DMS53 treated with DMSO at 0.1 percent for 48 hours (cell line): ENCODE data around the gene ACO1.

ENCODE experiments used
- DNase-seq: peaks from one replicate; lab custom pipeline; 2025; ENCODE audit not compliant: unreplicated experiment; lab: John Stamatoyannopoulos, UW

The ACO1 gene

GRCh38 chr9:32382565-32383320 lies 1.7 kb upstream of the ACO1 start:
- DNase-seq: no peak

- peak; percentile 15 for DNase-seq
Measured at GRCh38 chr9:32384002-32384363, 460 bp upstream of the ACO1 start.

GRCh38 chr9:32385152-32385884 lies 875 bp downstream of the ACO1 start:
- peak; percentile 9 for DNase-seq

GRCh38 chr9:32385885-32386283 lies 1.4 kb downstream of the ACO1 start:
- no peak for DNase-seq

- DNase-seq: no peak
Measured at GRCh38 chr9:32387256-32387655, 2.8 kb downstream of the ACO1 start.

GRCh38 chr9:32389365-32389764 lies 4.9 kb downstream of the ACO1 start:
- no peak for DNase-seq

- DNase-seq: no peak
Measured at GRCh38 chr9:32393911-32394310, 9.5 kb downstream of the ACO1 start.

- DNase-seq: no peak
Measured at GRCh38 chr9:32394381-32395049, 10.1 kb downstream of the ACO1 start.

GRCh38 chr9:32395510-32396216 lies 11.2 kb downstream of the ACO1 start:
- no peak for DNase-seq

- no peak for DNase-seq
Measured at GRCh38 chr9:32398207-32398606, 13.8 kb downstream of the ACO1 start.

- DNase-seq: no peak
Measured at GRCh38 chr9:32399110-32399815, 14.8 kb downstream of the ACO1 start.

GRCh38 chr9:32401488-32401887 lies 17.0 kb downstream of the ACO1 start:
- no peak for DNase-seq

GRCh38 chr9:32403567-32404260 lies 19.3 kb downstream of the ACO1 start:
- no peak for DNase-seq

GRCh38 chr9:32404402-32404801 lies 20.0 kb downstream of the ACO1 start:
- DNase-seq: no peak

- DNase-seq: no peak
Measured at GRCh38 chr9:32404856-32405255, 20.4 kb downstream of the ACO1 start.

GRCh38 chr9:32405506-32405905 lies 21.1 kb downstream of the ACO1 start:
- DNase-seq: no peak

GRCh38 chr9:32406046-32406445 lies 21.6 kb downstream of the ACO1 start:
- DNase-seq: no peak

- DNase-seq: no peak
Measured at GRCh38 chr9:32411753-32412152, 27.3 kb downstream of the ACO1 start.

- DNase-seq: no peak
Measured at GRCh38 chr9:32412440-32412839, 28.0 kb downstream of the ACO1 start.

- DNase-seq: no peak
Measured at GRCh38 chr9:32413424-32413823, 29.0 kb downstream of the ACO1 start.
